K562 (cell line): Measurements from ENCODE around the gene TM7SF2. TPM values are rescaled to one million over a fixed set of nuclear protein-coding genes. Genes with fewer than 3 reads are reported as not detected.
A peak's percentile ranks its signal among the peaks of the same experiment; 100 is the strongest.

Source experiments
- ATAC-seq: fragments of 200-7000 bp; cut with Tn5 transposase; 3 replicates; pipeline ENCODE4 v1.9.1; 2020; ENCODE audit warnings: moderate library complexity
- BruUV-seq: library from RNA; stranded (reverse); fragments of 400-500 nt; replicated peaks from 2 replicates; lab custom pipeline; 2021; lab: Mats Ljungman, UMichigan
- CTCF ChIA-PET: fragments of 300-600 bp; formaldehyde crosslinking; extraction: SDS; loops from one replicate; lab custom pipeline; 2021; ENCODE audit warnings: low intra/inter-chr PET ratio; lab: Yijun Ruan, JAX
- POLR2A ChIA-PET: fragments of 300-600, 350-650 bp; sonication (Branson Sonifier 250); formaldehyde crosslinking; extraction: SDS; loops from one replicate; lab custom pipeline; 2021; ENCODE audit warnings: antibody characterized with exemption, inconsistent platforms; lab: Yijun Ruan, JAX
- DNase-seq, 4 experiments: peaks; one replicate each; pipeline versions ENCODE4 v3.0.0 to v3.0.0-alpha.2; 2011 to 2018; ENCODE audit warnings: low spot score in 3 of 4, mixed read lengths in 3 of 4; ENCODE audit errors: extremely low read depth in 1 of 4
- FAIRE-seq: peaks from 2 replicates; lab custom pipeline; 2011; peaks lifted over from hg19 to GRCh38; lab: Jason Lieb, UNC
- H2AFZ ChIP-seq: 2 replicates; pipeline ENCODE4 v1.6.0; 2011; ENCODE audit warnings: low read depth, low read length, control low read depth, inconsistent platforms
- H3K27ac ChIP-seq: fragments of 200-600 bp; 3 replicates; pipeline ENCODE4 v1.8.0; 2011; ENCODE audit warnings: low read depth, mild to moderate bottlenecking, control low read depth, inconsistent platforms, low read length, moderate library complexity, mixed read lengths; ENCODE audit errors: extremely low read depth
- H3K27me3 ChIP-seq, 2 experiments: fragments of 300-600 bp in 1 of 2; 2 replicates in 1 of 2; 3 replicates in 1 of 2; pipeline versions ENCODE4 v1.6.0 to v1.8.0; 2011; ENCODE audit warnings: inconsistent platforms in 2 of 2, low read length in 2 of 2, mild to moderate bottlenecking in 1 of 2, mixed read lengths in 1 of 2, moderate library complexity in 1 of 2; ENCODE audit not compliant: control insufficient read depth in 2 of 2, insufficient read depth in 2 of 2
- H3K36me3 ChIP-seq: fragments of 300-600 bp; 3 replicates; pipeline ENCODE4 v1.8.0; 2011; ENCODE audit warnings: mild to moderate bottlenecking, low read length, inconsistent platforms; ENCODE audit not compliant: control insufficient read depth, insufficient read depth
- H3K4me1 ChIP-seq, 2 experiments: fragments of 200-600 bp in 1 of 2; replicated peaks in 1 of 2; 2 replicates in 1 of 2; 3 replicates in 1 of 2; pipeline versions ENCODE4 v1.5.1 to v1.8.0; 2011; ENCODE audit warnings: inconsistent platforms in 2 of 2, low read length in 2 of 2, mild to moderate bottlenecking in 1 of 2, mixed read lengths in 1 of 2, moderate library complexity in 1 of 2; ENCODE audit not compliant: control insufficient read depth in 2 of 2, insufficient read depth in 2 of 2
- H3K4me2 ChIP-seq: 2 replicates; pipeline ENCODE4 v1.6.1; 2011; ENCODE audit warnings: low read length, control low read depth, inconsistent platforms, mixed read lengths; ENCODE audit not compliant: insufficient read depth
- H3K4me3 ChIP-seq: fragments of 200-600 bp; sonication (generic), shearing (Covaris generic); 2 replicates; pipeline ENCODE4 v1.5.1; 2016; ENCODE audit warnings: control low read depth, inconsistent platforms
- H3K79me2 ChIP-seq: fragments of 200-600 bp; 3 replicates; pipeline ENCODE4 v1.8.0; 2011; ENCODE audit warnings: low read length, inconsistent platforms; ENCODE audit not compliant: control insufficient read depth, insufficient read depth
- H3K9ac ChIP-seq, 2 experiments: 2 replicates each; pipeline versions ENCODE4 v1.6.0 to v1.6.1; 2011; ENCODE audit warnings: low read depth in 2 of 2, low read length in 2 of 2, control low read depth in 1 of 2, inconsistent platforms in 1 of 2, mild to moderate bottlenecking in 1 of 2, mixed read lengths in 1 of 2; ENCODE audit not compliant: insufficient read depth in 1 of 2
- H3K9me1 ChIP-seq: one replicate; pipeline ENCODE4 v1.6.0; 2011; ENCODE audit warnings: inconsistent platforms, mild to moderate bottlenecking, low read length, moderate library complexity; ENCODE audit not compliant: control insufficient read depth, insufficient read depth
- H3K9me3 ChIP-seq: replicated peaks from 2 replicates; pipeline ENCODE4 v1.5.1; 2011; ENCODE audit warnings: low read depth, low read length, inconsistent platforms; ENCODE audit not compliant: control insufficient read depth, insufficient read depth
- H4K20me1 ChIP-seq: replicated peaks from 2 replicates; pipeline ENCODE4 v1.6.1; 2011; ENCODE audit warnings: low read length, inconsistent platforms, mixed read lengths; ENCODE audit not compliant: control insufficient read depth, insufficient read depth
- FOSL1 ChIP-seq: fragments of 200-800 bp; sonication (Bioruptor generic); conservative IDR thresholded peaks from 2 replicates; pipeline ENCODE4 v1.6.1; 2016; ENCODE audit warnings: missing genetic modification characterization, missing compliant biosample characterization
- PTTG1 ChIP-seq: fragments of 450-650 bp; IDR thresholded peaks from 2 replicates; pipeline ENCODE4 v1.6.1; 2016; ENCODE audit warnings: low read depth, mild to moderate bottlenecking, missing genetic modification characterization, missing compliant biosample characterization
- RB1 ChIP-seq: fragments of 450-650 bp; IDR thresholded peaks from 2 replicates; pipeline ENCODE4 v1.6.1; 2017; ENCODE audit warnings: low read depth, mild to moderate bottlenecking
- SMARCA4 ChIP-seq: fragments of 450-650 bp; IDR thresholded peaks from 2 replicates; pipeline ENCODE4 v1.6.1; 2016
- SREBF2 ChIP-seq: sonication (generic); formaldehyde crosslinking; IDR thresholded peaks from 2 replicates; pipeline ENCODE4 v1.4.0; 2020; ENCODE audit warnings: mild to moderate bottlenecking, missing genetic modification reagents
- TAF15 ChIP-seq: fragments of 200-400 bp; formaldehyde crosslinking; IDR thresholded peaks from 2 replicates; pipeline ENCODE4 v1.6.1; 2017; ENCODE audit warnings: mild to moderate bottlenecking, low read depth, low read length, moderate library complexity
- ZNF695 ChIP-seq: fragments of 450-650 bp; formaldehyde crosslinking; IDR thresholded peaks from 2 replicates; pipeline ENCODE4 v1.4.0; 2020; ENCODE audit warnings: mild to moderate bottlenecking, moderate library complexity
- WGBS: fragments of 100-300 bp; shearing (Covaris generic); methylation state at CpG from one replicate; pipeline ENCODE4 v1.1.6; 2016; ENCODE audit warnings: low coverage, mixed read lengths; ENCODE audit not compliant: insufficient coverage; ENCODE audit errors: missing lambda C conversion rate; 5-methylcytosine and 5-hydroxymethylcytosine counted together
- in situ Hi-C: fragments of 300-500 bp; cut with MboI; formaldehyde crosslinking; loops from 4 replicates; pipeline ENCODE4 v1.15.0; 2018; ENCODE audit warnings: inconsistent platforms, mixed read lengths
- intact Hi-C: fragments of 100-400 bp; cut with micrococcal nuclease; formaldehyde crosslinking; loops from 2 replicates; pipeline ENCODE4 v1.14.2; 2022
- polyA plus RNA-seq, 8 experiments: library from polyadenylated mRNA; depleted of rRNA in 4 of 8; stranded (reverse) in 5 of 8; unstranded in 3 of 8; fragments of >200 nt; fragmentation: Nextera tagmentation in 2 of 8; fragmentation: Illumina TruSeq in 1 of 8; extraction: Ambion mirVana in 2 of 8; extraction: Trizol in 1 of 8; gene quantifications; 2 replicates each; pipeline versions ENCODE4 v1.2.1 to v1.2.3, GENCODE V29; 2011 to 2014; ENCODE audit warnings: inconsistent platforms in 1 of 8, missing spikeins in 1 of 8
- total RNA-seq, 7 experiments: library from RNA; depleted of rRNA in 6 of 7; stranded (reverse); fragments of >200 nt in 6 of 7; fragmentation: Illumina TruSeq in 2 of 7; extraction: Trizol in 2 of 7; gene quantifications; 2 replicates each; pipeline versions ENCODE4 v1.2.1 to v1.2.3, GENCODE V29; 2011 to 2021; ENCODE audit warnings: low replicate concordance in 1 of 7
- TF ChIP-seq, protein P1 (sequence below): fragments of 150-350 bp; conservative IDR thresholded peaks from 2 replicates; pipeline ENCODE4 v1.6.1; 2014; ENCODE audit warnings: low read length
- TF ChIP-seq, protein P2 (sequence below): sonication (generic); formaldehyde crosslinking; IDR thresholded peaks from 2 replicates; pipeline ENCODE4 v1.8.0; 2022; ENCODE audit warnings: missing genetic modification reagents, mild to moderate bottlenecking, moderate library complexity, borderline replicate concordance
- TF ChIP-seq, protein P3 (sequence below): fragments of 200-800 bp; sonication (Bioruptor generic); IDR thresholded peaks from 2 replicates; pipeline ENCODE4 v1.6.1; 2017; ENCODE audit warnings: missing genetic modification characterization, missing compliant biosample characterization

Gene TM7SF2
- total and polyA plus RNA-seq, 9 of the 15 experiments (the other 6 are each of a cell fraction or from before 2014, with no cell fraction given), result 1.2 to 22.0 (median 14.3) TPM

DNA sequence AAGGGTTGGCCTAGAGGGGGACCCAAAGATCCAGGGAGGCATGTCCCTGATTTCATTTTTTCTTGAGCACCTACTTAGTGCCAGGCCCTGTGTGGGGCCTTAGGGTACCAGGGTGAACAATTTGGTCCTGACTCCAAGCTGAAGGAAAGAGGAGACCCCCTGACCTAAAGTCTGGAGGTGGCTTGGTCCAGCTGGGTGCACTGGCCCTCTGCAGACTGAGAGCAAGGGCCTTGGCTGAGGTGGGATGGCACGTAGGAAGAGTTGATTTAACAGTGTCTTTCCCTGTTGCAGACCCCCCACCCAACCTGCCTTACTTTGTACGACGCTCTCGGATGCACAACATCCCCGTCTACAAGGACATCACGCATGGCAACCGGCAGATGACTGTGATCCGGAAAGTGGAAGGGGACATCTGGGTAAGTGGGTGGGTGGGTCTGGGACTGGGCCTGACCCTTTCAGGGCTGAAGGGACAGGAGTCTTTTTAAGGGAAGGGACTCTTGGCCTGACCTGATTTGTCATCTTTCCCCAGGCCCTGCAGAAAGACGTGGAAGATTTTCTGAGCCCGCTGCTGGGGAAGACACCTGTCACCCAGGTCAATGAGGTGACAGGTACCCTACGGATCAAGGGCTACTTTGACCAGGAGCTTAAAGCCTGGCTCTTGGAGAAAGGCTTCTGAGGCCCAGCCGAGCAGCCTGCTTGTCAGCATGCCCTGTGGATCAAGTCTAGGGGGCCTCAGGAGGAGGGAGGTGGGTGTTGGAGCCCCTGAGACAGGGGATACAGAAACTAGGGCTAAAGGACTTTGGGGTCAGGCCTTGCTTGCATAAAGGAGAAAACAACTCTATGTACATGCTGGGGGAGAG is 13.8 kb downstream of the TM7SF2 start:
- WGBS, result 88% methylated on average over 12 of the region's 12 CpGs
- no peaks in the 10 kb centered on the region for H3K9me3 ChIP-seq
- no peak overlapping the region for H3K4me2 ChIP-seq
- no peak overlapping the region; the same call in 2 of the 3 replicates for H3K27ac ChIP-seq
- TF ChIP-seq FOSL1 (tag) (peak; percentile 16; the same call in 1 of the 2 replicates), SREBF2 (CRISPR knock-in tag) (no peak), PTTG1 (tag) (no peak), RB1 (no peak), ZNF695 (CRISPR knock-in tag) (no peak), SMARCA4 (no peak), TAF15 (no peak)
- TF ChIP-seq, protein P1, sequence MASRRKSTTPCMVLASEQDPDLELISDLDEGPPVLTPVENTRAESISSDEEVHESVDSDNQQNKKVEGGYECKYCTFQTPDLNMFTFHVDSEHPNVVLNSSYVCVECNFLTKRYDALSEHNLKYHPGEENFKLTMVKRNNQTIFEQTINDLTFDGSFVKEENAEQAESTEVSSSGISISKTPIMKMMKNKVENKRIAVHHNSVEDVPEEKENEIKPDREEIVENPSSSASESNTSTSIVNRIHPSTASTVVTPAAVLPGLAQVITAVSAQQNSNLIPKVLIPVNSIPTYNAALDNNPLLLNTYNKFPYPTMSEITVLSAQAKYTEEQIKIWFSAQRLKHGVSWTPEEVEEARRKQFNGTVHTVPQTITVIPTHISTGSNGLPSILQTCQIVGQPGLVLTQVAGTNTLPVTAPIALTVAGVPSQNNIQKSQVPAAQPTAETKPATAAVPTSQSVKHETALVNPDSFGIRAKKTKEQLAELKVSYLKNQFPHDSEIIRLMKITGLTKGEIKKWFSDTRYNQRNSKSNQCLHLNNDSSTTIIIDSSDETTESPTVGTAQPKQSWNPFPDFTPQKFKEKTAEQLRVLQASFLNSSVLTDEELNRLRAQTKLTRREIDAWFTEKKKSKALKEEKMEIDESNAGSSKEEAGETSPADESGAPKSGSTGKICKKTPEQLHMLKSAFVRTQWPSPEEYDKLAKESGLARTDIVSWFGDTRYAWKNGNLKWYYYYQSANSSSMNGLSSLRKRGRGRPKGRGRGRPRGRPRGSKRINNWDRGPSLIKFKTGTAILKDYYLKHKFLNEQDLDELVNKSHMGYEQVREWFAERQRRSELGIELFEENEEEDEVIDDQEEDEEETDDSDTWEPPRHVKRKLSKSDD, result no peak
- TF ChIP-seq, protein P2, sequence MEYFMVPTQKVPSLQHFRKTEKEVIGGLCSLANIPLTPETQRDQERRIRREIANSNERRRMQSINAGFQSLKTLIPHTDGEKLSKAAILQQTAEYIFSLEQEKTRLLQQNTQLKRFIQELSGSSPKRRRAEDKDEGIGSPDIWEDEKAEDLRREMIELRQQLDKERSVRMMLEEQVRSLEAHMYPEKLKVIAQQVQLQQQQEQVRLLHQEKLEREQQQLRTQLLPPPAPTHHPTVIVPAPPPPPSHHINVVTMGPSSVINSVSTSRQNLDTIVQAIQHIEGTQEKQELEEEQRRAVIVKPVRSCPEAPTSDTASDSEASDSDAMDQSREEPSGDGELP, result 0 out of 2 replicates have a peak, but pooled peaks have one; percentile 11
- TF ChIP-seq, protein P3, sequence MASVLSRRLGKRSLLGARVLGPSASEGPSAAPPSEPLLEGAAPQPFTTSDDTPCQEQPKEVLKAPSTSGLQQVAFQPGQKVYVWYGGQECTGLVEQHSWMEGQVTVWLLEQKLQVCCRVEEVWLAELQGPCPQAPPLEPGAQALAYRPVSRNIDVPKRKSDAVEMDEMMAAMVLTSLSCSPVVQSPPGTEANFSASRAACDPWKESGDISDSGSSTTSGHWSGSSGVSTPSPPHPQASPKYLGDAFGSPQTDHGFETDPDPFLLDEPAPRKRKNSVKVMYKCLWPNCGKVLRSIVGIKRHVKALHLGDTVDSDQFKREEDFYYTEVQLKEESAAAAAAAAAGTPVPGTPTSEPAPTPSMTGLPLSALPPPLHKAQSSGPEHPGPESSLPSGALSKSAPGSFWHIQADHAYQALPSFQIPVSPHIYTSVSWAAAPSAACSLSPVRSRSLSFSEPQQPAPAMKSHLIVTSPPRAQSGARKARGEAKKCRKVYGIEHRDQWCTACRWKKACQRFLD, result no peak
- TF ChIP-seq, all 486 proteins: peak for 2
- H3K4me3 ChIP-seq, result no peak overlapping the region
- H3K27me3 ChIP-seq, result no peaks in the 10 kb centered on the region
- peaks cover 79% of the 10 kb centered on the region for H3K36me3 ChIP-seq
- in situ Hi-C loops (no loop called here), intact Hi-C loops (no loop called here)
- no TSS peak for BruUV-seq
- ChIA-PET CTCF (no interaction called here), POLR2A (interaction anchor here (0.6 to 9.5 kb wide), 8 partner anchors 8 to 157 kb away, joined by 3 to 182 read pairs (median 3); partner anchors contain the start of genes SPDYC, SYVN1, TM7SF2 and VPS51)
- peaks cover 6% of the 10 kb centered on the region; the same call in 1 of the 2 replicates for H4K20me1 ChIP-seq
- H3K4me1 ChIP-seq, result peaks cover 8 to 16% of the 10 kb centered on the region in 2 experiments; a peak in 4 of 5 replicates
- 0 out of 4 replicates have a peak overlapping the region, but pooled peaks of 1 of the 2 experiments have one; percentile 6 for H3K9ac ChIP-seq
- DNase-seq (peak in 1 of 4 experiments; percentile 3), FAIRE-seq (no peak), ATAC-seq (no peak)
- no peaks in the 10 kb centered on the region for H3K9me1 ChIP-seq
- H2AFZ ChIP-seq, result no peak overlapping the region
- peaks cover 47% of the 10 kb centered on the region for H3K79me2 ChIP-seq
